HG02852 (cell line): Measurements from ENCODE around the gene HNRNPU.
"Not testable (repeated sequence)": the region's sequence is repeated elsewhere in the genome, so short reads cannot be mapped to it uniquely, and the experiment has no call there.

ENCODE experiments used
- ATAC-seq: cut with Tn5 transposase; IDR thresholded peaks from one replicate; pipeline ENCODE4 v1.9.1; 2021; ENCODE audit warnings: mild to moderate bottlenecking, moderate library complexity; ENCODE audit not compliant: unreplicated experiment

The HNRNPU gene

DNA sequence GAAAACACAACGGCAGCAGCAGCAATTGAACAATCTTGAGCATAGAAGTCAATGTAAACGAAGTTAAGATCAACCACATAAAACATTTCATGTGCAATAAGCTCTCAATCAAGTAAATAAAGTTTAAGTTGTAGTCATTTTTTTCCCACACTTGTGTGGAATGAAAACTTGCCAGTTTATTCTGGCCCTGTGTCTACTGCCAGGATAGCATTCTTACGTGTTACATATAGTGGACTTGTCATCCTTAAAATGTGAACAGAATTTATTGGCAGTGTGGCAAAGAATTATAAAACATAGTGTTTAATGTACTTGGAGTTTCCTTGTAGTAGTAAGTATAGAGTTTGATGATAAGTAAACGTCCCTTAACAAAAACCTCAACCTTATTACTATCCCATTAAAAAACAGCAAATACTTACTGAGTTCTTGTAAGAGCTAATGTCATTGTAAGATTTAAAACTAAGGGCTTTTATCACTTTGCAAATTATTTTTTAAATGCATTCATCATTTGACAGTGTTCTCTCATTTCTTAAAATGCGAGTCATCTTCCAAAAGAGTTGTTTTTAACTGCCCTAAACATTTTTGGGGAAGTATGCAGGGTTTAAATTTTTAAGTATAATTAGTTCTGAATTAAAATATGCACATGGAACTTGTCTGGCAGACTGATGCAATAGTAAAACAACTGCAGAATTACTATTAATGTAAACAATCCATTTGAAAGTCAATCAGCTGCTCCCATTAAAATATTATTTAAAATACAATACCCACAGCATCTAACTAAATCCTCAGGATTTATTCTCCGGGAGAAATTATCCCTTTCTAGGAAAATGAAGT lies 21.0 kb downstream of the HNRNPU start:
- no peak for ATAC-seq

DNA sequence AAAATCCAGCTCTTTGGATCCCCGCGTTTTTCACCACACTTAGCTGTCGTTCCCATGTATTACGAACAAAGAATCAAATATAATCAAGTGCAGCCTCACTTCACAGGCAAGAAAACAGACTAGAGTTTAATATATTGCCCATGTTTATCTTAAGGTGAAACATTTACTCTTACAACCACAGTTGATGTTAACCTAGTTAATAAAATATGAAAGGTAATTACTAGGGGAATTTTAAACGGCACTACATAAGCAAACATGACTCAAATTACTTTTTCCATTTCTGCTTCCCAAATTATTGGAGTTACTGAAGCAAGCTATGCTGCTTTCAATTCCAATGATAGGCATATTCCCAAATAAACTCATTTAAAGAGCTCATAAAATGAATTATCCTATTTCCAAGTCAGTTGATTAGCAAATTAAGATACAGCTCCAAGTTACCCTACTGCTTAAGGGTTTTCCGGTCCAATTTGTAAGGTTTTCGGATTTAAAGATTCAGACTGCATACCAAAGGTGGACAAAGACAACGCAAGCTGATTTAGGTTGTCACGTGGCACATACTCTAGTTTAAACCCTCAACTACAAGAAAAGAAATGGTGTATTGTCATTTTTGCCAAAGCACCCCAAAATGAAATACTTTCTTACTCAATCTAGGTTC lies 22.9 kb downstream of the HNRNPU start:
- ATAC-seq, result no peak

GRCh38 chr1:244840219-244840794 lies 24.0 kb downstream of the HNRNPU start:
- no peak for ATAC-seq

DNA sequence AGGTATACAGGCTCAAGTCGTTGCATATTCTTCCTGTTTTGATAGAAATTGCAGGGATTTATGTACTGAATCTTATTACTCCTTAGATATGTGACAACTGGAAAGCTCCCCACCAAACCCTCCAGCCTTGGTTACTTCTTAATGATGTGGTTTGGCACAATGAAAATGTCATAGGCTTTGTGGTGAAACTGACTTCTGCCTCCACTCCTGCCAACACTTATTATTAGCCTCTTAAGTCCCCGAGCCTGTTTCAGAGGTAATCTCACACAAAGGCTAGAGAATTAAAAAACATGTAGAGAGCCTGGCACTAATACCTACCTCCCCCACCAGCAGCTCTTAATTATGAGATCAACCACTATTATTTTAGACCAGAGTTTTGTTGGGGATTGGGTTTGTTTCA lies 24.7 kb downstream of the HNRNPU start:
- ATAC-seq, result no peak

GRCh38 chr1:244837597-244838258 lies 26.6 kb downstream of the HNRNPU start:
- no peak for ATAC-seq

GRCh38 chr1:244836584-244836983 lies 27.8 kb downstream of the HNRNPU start:
- ATAC-seq, result no peak

DNA sequence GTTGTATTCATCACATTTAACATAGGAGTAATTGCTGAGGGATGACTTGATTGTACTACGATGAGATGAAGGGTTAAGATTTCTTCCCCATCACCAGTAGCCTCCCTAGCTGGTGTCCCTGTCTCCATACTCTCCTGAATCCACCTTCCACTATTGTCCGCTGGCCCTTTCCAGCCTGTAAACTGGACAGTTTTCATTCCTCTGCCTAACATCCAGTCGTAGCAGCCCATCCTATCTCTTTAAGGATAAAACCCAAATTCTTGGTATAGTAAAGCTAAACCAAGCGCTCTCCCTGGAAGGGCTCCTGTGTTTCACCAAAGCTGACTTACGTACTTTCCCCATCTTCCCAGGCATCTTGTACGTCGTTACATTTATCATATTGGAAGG lies 28.2 kb downstream of the HNRNPU start:
- no peak for ATAC-seq

- peak; percentile 64 for ATAC-seq
Observed at GRCh38 chr1:244835276-244836134, 28.8 kb downstream of the HNRNPU start, which contains the start of gene COX20. TSS of gene COX20 (plus strand) at chr1:244835658. CDS start at chr1:244835715, 57 bp downstream.

GRCh38 chr1:244834543-244835275 lies 29.6 kb downstream of the HNRNPU start:
- peak; percentile 70 for ATAC-seq

- ATAC-seq, result no peak
Observed at GRCh38 chr1:244833734-244834542, 30.4 kb downstream of the HNRNPU start.

DNA sequence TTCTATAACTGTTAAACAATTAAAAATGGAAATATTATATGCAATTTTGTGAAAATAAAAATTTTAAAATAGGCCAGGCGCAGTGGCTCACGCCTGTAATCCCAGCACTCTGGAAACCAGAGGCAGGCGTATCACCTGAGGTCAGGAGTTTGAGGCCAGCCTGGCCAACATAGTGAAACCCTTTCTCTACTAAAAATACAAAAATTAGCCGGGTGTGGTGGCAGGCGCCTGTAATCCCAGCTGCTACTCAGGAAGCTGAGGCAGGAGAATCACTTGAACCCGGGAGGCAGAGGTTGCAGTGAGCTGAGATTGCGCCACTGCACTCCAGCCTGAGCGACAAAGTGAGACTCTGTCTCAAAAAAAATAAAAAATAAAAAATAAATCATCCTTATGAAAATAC lies 31.1 kb downstream of the HNRNPU start:
- not testable (repeated sequence) for ATAC-seq

GRCh38 chr1:244830639-244831038 lies 33.7 kb downstream of the HNRNPU start:
- ATAC-seq, result no peak

GRCh38 chr1:244826712-244827111 lies 37.6 kb downstream of the HNRNPU start:
- no peak for ATAC-seq

DNA sequence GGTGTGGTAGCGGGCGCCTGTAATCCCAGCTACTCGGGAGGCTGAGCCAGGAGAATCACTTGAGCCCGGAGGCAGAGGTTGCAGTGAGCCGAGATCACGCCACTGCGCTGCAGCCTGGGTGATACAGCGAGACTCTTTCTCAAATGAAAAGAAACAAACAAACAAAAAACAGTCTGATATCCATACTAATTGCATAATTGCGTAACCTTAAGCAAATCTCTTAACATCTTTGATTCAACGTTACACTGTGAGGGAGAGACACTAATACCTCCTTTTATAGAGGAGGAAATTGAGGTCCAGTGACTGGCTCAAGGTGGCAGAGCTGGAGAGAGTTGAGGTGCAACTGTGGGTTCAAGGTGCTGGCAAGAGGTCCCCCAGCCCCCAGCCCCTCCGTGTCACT lies 41.5 kb downstream of the HNRNPU start:
- ATAC-seq, result no peak

GRCh38 chr1:244821134-244821533 lies 43.2 kb downstream of the HNRNPU start:
- no peak for ATAC-seq

DNA sequence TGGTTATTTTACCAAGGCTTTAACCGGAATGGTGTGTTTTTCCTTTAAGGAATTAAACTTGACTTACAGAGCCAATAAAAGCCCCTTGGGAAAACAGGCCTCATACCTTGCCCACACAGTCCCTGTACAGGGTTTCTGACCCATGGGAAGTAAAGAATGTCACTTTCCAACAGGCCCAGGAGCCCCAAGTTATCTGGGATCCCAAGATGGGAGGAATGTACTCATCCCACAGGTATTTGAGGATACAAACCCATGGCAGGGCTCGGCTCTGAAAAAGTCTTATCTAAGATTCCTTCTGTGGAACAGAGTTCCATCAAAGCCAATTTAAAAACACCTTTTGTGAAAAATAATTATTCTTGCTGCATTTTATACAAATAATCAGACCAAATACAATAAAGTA lies 44.2 kb downstream of the HNRNPU start:
- no peak for ATAC-seq

DNA sequence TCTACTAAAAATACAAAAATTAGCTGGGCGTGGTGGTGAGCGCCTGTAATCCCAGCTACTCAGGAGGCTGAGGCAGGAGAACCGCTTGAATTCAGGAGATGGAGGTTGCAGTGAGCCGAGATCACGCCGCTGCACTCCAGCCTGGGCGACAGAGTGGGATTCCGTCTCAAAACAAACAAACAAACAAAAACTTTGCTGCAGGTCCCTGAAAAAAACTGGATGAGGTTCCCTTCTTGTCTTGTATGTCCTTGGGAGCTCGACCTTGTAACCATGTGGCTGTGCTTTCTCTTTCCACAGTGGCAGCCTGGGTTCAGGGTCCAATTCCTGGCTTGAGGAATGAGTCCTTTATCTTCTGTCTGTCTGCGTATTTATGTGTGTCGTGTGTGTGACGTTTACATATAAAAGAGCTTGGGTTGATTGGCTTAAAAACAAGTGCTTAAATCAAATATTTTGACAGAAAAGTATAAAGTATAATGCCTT lies 46.9 kb downstream of the HNRNPU start:
- no peak for ATAC-seq

GRCh38 chr1:244815600-244816099 lies 48.7 kb downstream of the HNRNPU start:
- no peak for ATAC-seq

- no peak for ATAC-seq
Observed at GRCh38 chr1:244813327-244813726, 51.0 kb downstream of the HNRNPU start.
